ENCODE data around the gene TXNL4B.

The TXNL4B gene

DNA sequence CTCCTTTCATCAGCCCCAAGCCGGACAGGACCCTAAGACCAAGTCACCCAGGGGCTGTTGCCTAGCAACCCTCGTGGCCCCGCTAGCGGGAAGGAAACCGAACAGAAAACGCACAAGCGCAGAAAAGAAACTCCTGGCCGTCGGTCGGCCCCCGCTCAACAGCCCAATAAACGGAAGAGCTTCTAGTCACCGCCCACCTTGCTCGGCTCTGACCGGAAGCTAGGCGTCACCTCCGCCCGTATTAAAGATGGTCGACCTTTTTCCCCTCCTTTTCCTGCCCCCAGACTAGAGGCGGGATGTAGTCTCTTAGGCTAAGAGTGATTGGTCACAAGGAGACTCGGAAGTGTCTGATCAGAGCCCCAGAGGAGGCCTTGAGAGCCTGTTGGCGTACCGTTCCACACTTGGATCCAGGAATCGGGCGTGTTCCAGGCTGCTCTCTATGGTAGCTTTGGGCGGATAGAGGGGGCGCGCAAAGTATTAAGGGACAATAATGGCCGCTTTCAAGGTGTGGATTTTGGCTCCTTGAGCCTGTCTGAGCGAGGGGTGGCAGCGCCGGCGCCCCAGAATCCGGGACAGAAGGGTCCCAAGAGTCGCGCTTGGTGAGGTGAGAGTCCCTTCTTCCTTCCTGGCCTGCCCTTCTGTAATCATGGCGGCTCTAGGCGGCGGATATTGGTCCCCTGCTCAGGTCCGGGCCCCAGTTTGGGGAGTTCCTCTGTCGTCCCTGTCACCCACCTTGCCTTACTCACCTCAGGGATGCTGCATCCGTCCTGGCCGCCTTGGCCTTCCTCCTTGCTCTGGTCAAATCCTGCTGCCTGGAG, at the start of gene TXNL4B, which contains the start of gene DHX38:
TXNL4B (minus strand) TSS at position 173 of the 818 bp plus-strand sequence. CDS start 2,871 bp downstream, outside the sequence.
DHX38 (plus strand) TSS at position 400 of the 818 bp plus-strand sequence. CDS start 2,311 bp downstream, outside the sequence.
- DNase-seq = peak; percentile 84

GRCh38 chr16:72142476-72142875, 49.1 kb upstream of the TXNL4B start:
- no peak for DNase-seq

DNA sequence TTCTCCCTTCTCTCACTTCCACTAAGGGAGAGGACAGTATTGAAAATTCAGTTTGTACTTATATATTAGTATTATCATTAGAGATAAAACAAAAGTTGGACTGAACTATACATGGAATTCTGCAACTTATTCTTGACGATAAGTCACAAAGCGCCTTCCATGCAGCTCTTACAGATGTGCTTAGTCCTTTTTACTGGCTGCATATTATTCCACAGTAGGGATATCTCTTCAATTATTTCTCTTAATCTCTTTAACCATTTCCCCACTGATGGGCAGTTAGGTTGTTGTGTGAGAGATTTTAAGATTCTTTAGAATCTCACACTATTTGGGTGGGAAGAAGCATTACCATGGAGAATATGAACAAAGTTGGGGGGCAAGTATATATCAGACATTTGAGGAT, 46.5 kb upstream of the TXNL4B start:
- DNase-seq = no peak

DNA sequence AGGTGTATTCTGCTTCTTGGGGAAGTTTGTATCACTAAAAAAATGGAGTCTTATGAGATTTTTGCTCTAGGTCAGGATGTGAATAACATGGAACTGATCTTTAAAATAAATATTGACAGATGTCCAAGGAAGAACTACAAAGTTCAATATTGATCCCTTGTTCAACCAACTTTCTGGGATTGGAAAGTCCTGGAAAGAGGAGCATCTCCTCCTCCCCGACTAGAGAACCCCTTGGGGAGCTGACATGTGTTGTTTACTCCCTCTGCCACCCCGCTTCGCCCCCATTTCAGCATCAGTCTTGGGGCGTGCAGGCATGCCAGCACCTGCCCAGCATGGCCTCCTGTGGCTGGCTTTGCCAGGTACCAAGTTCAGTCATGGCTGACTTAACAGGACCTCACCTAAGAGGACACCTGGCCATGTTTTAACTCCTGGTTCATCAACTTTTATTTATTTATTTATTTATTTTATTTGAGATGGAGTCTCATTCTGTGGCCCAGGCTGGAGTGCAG, 44.7 kb upstream of the TXNL4B start:
- DNase-seq = no peak

- DNase-seq = no peak
Observed at GRCh38 chr16:72137380-72138063, 44.1 kb upstream of the TXNL4B start.

- no peak for DNase-seq
Observed at GRCh38 chr16:72134507-72134906, 41.1 kb upstream of the TXNL4B start.

GRCh38 chr16:72132726-72133125, 39.3 kb upstream of the TXNL4B start:
- no peak for DNase-seq

DNA sequence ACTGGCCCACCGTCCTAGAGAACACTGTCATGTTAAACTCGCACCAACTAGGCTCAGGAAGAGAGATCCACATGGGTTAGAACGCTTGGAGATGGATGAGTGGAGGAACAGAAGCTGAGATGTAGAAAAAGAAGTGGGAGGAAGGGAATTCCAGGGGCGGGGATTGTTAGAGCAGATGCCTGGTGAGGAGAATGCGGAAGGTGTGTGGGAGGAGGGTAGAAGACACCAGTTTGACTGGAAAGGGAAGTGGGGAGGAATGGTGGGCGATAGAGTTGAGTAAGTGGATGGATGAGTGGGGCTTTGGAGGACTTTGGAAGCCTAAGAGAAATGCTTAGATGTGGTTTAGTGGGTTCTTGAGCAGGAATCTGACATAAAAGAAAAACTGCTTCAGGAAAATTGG, 37.6 kb upstream of the TXNL4B start:
- no peak for DNase-seq

DNA sequence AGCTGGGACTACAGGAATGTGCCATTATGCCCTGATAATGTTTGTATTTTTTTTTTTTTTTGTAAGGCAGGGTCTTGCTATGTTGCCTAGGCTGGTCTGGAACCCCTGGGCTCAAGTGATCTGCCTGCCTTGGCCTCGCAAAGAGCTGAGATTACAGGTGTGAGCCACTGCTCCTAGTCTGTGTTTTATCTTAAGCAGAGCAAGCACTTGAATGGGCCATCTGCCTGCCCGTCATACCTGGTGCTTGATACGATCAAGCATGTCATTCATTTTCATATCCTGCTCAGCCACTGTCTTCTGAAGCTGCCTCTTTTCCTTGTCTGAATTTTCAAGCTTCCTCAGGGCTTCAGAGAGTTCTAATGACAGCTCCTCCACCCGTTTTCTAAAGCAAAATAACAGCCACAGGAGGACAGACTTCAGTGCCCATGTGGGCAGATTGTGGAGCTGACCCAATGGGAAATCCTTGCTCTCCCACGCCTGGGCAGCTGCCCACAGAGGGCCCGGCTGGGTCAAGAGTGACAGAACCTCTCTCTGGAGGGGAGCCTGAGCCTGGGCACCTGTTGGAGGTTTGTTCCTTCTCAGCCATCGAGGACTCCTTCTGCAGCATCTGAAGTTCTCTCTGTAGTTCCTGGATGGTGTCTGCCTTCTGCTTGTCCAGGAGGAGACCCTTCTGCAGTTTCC, 36.7 kb upstream of the TXNL4B start:
- no peak for DNase-seq

GRCh38 chr16:72128701-72129100, 35.3 kb upstream of the TXNL4B start:
- no peak for DNase-seq

GRCh38 chr16:72126429-72126765, 33.0 kb upstream of the TXNL4B start:
- DNase-seq = no peak

DNA sequence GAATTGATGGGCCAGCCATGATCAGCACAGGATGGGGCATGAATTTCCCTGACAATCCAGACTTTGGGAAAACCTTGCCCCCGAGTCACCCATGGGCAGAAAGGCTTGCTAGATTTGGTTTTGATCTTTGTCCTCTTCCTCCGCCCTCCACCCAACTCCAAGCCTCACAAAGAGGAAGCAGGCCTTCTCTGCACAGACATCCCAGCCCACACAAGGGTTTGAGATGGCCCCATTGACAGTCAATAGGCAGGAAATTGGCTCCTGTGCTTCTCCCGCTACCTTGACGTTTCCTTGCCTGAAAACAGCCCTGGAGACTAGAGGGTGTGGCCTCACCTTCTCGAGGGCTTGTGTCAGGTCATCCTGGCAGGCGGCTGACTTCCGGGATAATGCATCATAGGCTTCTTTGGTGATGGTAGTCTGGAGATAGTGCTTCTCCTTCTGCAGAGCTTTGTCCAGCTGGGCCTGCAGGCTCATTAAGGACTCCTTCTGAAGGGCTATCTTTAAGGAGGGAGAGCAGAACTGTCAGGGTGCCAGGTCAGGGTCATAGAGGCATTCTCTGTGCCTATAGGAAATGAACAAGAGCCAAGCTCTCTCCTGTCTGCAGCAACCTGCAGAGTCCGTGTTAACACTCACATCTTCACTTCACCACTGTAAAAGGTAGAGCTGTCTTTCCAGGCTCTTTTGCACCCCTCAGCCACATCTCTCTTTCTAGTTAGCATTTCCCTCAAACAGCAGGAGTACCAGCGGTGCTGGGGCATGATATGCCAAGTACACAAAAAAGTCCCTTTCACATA, 32.4 kb upstream of the TXNL4B start:
- no peak for DNase-seq

- DNase-seq = peak; percentile 59
Observed at GRCh38 chr16:72124761-72125634, 31.6 kb upstream of the TXNL4B start.

GRCh38 chr16:72124148-72124547, 30.7 kb upstream of the TXNL4B start:
- DNase-seq = no peak

DNA sequence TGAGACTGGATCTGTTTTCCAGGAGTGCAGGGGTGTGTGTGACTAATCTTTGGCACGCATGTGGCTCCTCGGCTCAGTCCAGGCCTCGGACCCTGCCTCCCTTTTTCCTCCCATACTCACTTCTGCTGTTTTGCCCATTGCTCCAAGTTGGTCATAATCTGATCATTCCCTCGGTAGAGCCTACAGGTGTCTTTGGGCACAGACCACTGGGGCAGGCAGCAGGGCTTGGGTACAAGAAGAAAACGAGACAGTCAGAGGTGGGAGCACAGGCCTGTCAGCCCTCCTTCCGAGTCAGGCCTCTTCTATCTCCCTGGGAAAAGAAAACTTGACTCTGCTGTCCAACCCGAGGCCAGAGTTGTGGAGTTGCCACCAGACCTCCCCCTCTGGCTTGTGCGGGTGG, 30.0 kb upstream of the TXNL4B start:
- no peak for DNase-seq

DNA sequence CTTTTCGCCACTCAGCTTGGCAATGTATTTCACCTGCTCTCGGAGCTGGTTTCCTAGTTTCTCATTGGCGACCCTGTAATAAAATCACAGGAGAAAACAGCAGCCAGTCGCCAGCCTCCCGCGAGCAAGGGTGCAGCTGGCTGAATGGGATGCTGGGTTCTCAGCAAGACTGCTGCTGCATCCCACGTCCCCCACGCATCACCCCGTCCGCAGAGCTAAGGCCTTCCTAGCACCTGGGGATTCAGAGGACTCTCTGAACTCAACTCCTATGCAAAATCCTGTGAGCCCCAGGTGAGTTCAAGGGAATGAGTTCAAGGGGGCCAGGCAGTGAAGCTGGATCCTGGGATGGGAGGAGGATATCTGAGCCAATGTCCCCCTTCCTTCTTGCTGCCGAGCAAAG, 29.5 kb upstream of the TXNL4B start:
- DNase-seq = no peak

- no peak for DNase-seq
Observed at GRCh38 chr16:72122308-72122707, 28.9 kb upstream of the TXNL4B start.

DNA sequence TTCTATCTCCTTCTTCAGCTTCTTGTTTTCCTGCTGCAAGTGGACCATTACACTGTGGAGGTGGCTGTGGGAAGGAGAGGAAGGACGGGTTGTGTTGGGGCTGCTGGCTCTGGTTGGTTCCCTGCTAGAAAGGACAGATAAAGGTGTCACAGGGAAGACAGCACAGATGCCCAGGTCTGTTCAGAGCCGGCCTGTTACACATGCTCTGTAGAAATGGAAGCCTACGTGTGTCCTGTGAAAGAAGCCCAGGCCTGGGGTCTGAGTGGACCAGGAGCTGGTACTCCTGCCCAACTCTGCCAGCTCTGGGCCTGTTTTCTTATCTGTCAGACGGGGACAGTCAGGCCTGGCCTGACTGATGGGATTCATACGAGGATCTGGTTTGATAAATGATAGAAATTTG, 26.6 kb upstream of the TXNL4B start:
- DNase-seq = no peak

DNA sequence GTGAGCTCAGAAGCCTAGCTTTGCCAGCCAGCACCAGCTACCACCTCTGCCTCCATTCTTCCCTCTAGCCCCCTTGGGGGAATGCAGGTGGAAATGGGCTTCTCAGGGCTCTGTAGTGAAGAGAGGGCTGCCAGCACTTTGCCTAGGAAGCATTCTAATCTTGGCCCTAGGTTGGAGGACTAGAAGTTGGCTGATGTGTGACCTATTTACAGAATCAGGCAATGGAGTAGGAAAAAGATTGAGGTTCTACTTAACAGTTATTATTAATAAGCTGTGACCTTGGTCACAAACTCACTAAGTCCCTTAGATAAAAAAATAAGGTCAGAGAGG, 20.2 kb upstream of the TXNL4B start:
- no peak for DNase-seq

DNA sequence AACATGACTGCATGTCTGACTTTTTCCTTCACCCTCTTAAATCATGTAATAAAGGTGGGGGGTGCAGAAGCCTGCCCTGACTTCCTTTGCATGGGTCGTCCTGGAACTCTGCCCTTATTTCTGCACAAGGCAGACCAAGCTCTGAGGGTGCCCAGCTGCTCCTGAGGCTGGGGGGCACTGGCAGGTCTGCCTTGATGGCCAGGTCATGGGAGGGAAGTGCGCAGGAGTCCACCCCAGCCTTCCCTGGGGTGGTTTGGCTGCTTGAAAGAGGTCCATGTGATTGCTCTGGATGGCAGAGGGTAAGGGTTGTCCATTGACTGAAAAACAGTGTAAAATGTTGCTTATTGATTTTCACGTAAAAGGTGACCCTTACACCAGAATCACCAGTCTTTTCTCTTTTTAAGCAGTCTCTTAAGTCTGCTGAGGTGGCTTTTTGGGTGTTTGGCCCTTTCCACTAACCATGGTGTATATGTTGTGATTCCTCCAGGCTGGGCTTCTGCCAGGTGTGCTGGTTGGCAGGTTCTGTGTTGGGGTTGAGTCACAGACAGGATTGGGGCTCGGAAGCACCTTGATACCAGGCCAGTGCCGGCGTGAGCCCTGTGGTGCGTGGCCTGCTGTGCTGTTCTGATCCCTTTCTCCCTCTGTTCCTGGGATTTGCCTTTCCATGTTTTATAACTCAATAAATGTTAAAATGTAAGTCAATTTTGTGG, 19.6 kb upstream of the TXNL4B start:
- DNase-seq = no peak

GRCh38 chr16:72112452-72112792, 19.0 kb upstream of the TXNL4B start:
- DNase-seq = no peak

Data from activated CD4-positive, alpha-beta T cell treated with anti-CD3 and anti-CD28 coated beads, Interleukin-2, amount 50 U/mL, for 1 hour (primary cell).